LNCAP (cell line): Measurements from ENCODE around the gene TMIGD3.

Experiments used
- TF ChIP-seq, protein P1 (sequence below): fragments of 450-650 bp; IDR thresholded peaks from 2 replicates; pipeline ENCODE4 v1.5.1; 2017; ENCODE audit warnings: mild to moderate bottlenecking

The TMIGD3 gene

DNA sequence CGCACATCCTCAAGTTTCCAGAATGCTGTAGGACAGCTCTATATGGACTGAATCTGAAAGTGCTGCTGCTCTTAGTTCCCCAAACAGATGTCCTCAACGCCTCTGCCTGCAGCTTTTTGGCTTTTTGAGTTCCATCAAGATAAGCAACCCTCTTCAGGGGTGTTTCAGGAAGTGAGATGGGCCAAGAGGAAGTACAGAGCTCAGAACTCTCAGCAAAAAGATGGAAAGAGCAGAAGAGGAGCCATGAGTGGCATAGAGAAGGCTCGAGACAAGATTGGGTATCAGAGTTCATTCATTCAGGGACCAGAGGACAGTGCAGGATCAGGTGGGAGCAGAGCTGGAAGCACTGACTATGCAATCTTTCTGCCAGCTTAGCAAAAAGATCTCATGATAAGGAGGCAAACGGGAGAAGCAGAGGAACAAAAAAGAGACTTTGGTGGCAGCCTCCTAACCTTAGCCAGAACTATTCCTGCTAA lies at the start of gene TMIGD3, which contains the start of gene ADORA3:
TSS of gene TMIGD3 (minus strand) at position 49 of the 476 bp plus-strand sequence. CDS start 279 bp downstream, outside the sequence.
TSS of gene ADORA3 (minus strand) at position 49 of the 476 bp plus-strand sequence. CDS start 279 bp downstream, outside the sequence.
- TF ChIP-seq, protein P1, sequence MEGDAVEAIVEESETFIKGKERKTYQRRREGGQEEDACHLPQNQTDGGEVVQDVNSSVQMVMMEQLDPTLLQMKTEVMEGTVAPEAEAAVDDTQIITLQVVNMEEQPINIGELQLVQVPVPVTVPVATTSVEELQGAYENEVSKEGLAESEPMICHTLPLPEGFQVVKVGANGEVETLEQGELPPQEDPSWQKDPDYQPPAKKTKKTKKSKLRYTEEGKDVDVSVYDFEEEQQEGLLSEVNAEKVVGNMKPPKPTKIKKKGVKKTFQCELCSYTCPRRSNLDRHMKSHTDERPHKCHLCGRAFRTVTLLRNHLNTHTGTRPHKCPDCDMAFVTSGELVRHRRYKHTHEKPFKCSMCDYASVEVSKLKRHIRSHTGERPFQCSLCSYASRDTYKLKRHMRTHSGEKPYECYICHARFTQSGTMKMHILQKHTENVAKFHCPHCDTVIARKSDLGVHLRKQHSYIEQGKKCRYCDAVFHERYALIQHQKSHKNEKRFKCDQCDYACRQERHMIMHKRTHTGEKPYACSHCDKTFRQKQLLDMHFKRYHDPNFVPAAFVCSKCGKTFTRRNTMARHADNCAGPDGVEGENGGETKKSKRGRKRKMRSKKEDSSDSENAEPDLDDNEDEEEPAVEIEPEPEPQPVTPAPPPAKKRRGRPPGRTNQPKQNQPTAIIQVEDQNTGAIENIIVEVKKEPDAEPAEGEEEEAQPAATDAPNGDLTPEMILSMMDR = no peak

- TF ChIP-seq, protein P1 = no peak
Measured at GRCh38 chr1:111553196-111553595, 49.8 kb upstream of the TMIGD3 start.

DNA sequence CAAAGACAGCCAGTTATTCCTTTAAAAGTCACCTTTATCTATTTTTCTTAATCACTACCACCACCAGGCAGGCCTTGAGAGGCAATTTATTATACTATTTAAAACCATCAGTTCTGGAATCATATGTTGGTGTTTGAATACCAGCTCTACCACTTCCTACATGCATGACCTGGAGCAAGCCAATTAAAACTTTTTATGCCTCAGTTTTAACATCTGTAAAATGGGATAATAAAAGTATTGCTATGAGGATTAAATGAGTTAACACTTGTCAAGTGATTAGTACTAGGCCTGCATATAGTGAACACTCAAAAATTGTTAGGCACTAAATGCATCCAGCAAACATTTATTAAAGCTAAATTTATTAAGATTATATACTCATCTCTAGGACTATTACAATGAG lies 49.2 kb upstream of the TMIGD3 start:
- TF ChIP-seq, protein P1 = no peak

DNA sequence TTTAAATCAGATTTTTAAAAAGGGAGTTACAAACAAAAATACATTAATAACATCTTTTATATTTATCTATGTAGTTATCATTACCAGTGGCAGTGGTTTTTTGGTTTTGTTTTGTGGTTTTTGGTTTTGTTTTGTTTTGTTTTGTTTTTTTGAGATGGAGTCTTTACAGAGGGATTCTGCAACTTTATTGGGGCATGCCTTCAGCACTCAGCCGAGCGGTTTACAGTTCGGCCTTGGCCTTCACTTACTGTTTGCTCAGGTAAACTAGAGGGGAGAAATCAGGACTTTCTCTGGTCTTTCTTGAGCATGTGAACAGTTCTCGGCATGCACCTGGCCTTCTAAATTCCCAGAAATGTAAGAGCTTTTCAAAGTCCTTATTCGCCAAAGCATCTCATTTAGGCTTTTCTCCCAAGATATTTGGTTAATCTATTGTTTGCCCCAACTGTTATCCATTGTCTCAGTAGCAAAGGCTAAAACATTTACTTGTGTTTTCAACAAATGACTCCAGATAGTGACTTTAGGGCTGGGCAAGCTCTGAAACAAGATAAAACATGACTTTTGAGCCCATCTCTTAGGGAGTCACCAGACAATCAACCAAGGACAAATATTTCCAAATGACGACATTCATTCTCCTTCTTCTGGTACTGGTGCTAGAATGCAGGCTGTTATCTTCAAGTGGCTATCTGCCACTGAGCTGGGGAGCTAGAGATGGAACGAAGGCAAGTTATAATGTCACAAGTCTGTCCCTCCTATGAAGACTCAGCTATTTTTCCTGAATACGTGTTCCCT lies 48.4 kb upstream of the TMIGD3 start:
- TF ChIP-seq, protein P1 = no peak

GRCh38 chr1:111542187-111542586 lies 38.8 kb upstream of the TMIGD3 start:
- TF ChIP-seq, protein P1 = no peak

DNA sequence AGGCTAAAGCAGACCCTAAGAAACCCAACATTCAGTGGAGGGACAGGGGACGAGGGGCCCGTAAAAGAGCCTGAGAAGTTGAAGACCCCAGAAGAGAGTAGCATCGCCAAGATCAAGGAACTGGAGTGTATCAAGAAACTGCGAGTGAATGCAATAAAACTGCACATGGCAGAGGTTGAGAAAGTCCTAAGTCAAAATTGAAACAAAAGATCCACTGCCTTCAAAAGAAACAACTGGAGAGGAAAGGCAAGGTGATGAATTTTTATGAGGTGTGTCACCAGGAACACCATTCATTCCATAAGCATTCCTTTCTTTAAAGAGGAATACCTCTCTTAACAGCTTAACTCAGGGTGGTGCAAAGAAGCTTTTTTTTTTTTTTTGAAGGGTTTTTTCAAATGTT lies 38.3 kb upstream of the TMIGD3 start:
- TF ChIP-seq, protein P1 = no peak

- TF ChIP-seq, protein P1 = no peak
Measured at GRCh38 chr1:111540928-111541327, 37.5 kb upstream of the TMIGD3 start.
